Breast epithelium (tissue), 4 donors: ENCODE data around the gene MRAS. TPM values are rescaled to one million over a fixed set of nuclear protein-coding genes. Genes with fewer than 3 reads are reported as not detected.
"Not testable (repeated sequence)": the region's sequence is repeated elsewhere in the genome, so short reads cannot be mapped to it uniquely, and the experiment has no call there.

ENCODE experiments used
- DNase-seq, 2 donors: peaks; one replicate each; pipeline ENCODE4 v3.0.0-alpha.2; 2019; ENCODE audit warnings: low spot score in 2 of 2
- H3K27ac ChIP-seq, 2 donors: fragments of 200-600 bp; sonication (generic) in 1 of 2; one replicate each; pipeline ENCODE4 v1.5.1; 2016 to 2019; ENCODE audit warnings: mild to moderate bottlenecking in 1 of 2
- H3K27me3 ChIP-seq, 2 donors: fragments of 200-600 bp; sonication (generic) in 1 of 2; one replicate each; pipeline versions ENCODE4 v1.5.1 to v1.6.0; 2017 to 2019; ENCODE audit warnings: control low read depth in 1 of 2, mild to moderate bottlenecking in 1 of 2
- H3K36me3 ChIP-seq: fragments of 200-600 bp; one replicate; pipeline ENCODE4 v1.5.1; 2019
- H3K4me1 ChIP-seq, 2 donors: fragments of 200-600 bp; sonication (generic); one replicate each; pipeline ENCODE4 v1.5.1; 2016 to 2019; ENCODE audit warnings: control low read depth in 1 of 2
- H3K4me3 ChIP-seq, 3 donors: fragments of 200-600 bp; sonication (generic); 1 replicate in 2 of 3; 2 replicates in 1 of 3; pipeline ENCODE4 v1.5.1; 2016 to 2019; ENCODE audit warnings: mild to moderate bottlenecking in 3 of 3, moderate library complexity in 2 of 3
- H3K9me3 ChIP-seq, 2 donors: fragments of 200-600 bp; sonication (generic) in 1 of 2; one replicate each; pipeline ENCODE4 v1.5.1; 2016 to 2019; ENCODE audit warnings: control low read depth in 1 of 2
- CTCF ChIP-seq, 3 donors: fragments of 450-650 bp; IDR thresholded peaks; one replicate each; pipeline ENCODE4 v1.5.1; 2016 to 2017; ENCODE audit warnings: antibody characterized with exemption in 3 of 3, mild to moderate bottlenecking in 3 of 3, moderate library complexity in 3 of 3
- POLR2A ChIP-seq: fragments of 450-650 bp; IDR thresholded peaks from one replicate; pipeline ENCODE4 v1.6.1; 2016; ENCODE audit warnings: antibody characterized with exemption, mild to moderate bottlenecking, moderate library complexity
- POLR2AphosphoS5 ChIP-seq, 3 donors: sonication (generic); formaldehyde crosslinking; IDR thresholded peaks; one replicate each; pipeline ENCODE4 v1.6.1; 2017; ENCODE audit warnings: antibody characterized with exemption in 3 of 3
- intact Hi-C: fragments of 100-400 bp; cut with DNase I; formaldehyde crosslinking; loops from one replicate; pipeline ENCODE4 v1.15.1; 2023; ENCODE audit warnings: low total_unique reads
- total RNA-seq, 3 donors: library from RNA; depleted of rRNA; stranded (reverse); fragments of >200 nt; gene quantifications; one replicate each; pipeline ENCODE4 v1.1.0, GENCODE V29; 2016

MRAS gene
- total RNA-seq, 3 donors from 2014 or later: 39.0 to 157 (median 74.8) TPM

- no peaks in the 10 kb centered on the region for H3K27me3 ChIP-seq
- intact Hi-C loops: no loop called here
- no peak for DNase-seq
- TF ChIP-seq POLR2A (no peak), POLR2AphosphoS5 (IDR thresholded peaks at IDR 0.05) (no peak), CTCF (IDR thresholded peaks at IDR 0.05) (no peak)
- H3K27ac ChIP-seq: no peak overlapping the region
- H3K9me3 ChIP-seq: no peaks in the 10 kb centered on the region
- no peak overlapping the region for H3K4me3 ChIP-seq
- no peaks in the 10 kb centered on the region for H3K36me3 ChIP-seq
- H3K4me1 ChIP-seq: no peaks in the 10 kb centered on the region
Observed at GRCh38 chr3:138418601-138419206, 70.3 kb downstream of the MRAS start.

- intact Hi-C loops: no loop called here
- Histone ChIP-seq H3K4me1 (no peaks in the 10 kb centered on the region), H3K36me3 (no peaks in the 10 kb centered on the region), H3K9me3 (no peaks in the 10 kb centered on the region), H3K27ac (no peak overlapping the region), H3K4me3 (no peak overlapping the region), H3K27me3 (no peaks in the 10 kb centered on the region)
- no peak for DNase-seq
- TF ChIP-seq CTCF (IDR thresholded peaks at IDR 0.05) (no peak), POLR2AphosphoS5 (IDR thresholded peaks at IDR 0.05) (no peak), POLR2A (no peak)
Observed at GRCh38 chr3:138423316-138423715, 74.9 kb downstream of the MRAS start.

- no peaks in the 10 kb centered on the region for H3K36me3 ChIP-seq
- H3K27ac ChIP-seq: no peak overlapping the region
- intact Hi-C loops: no loop called here
- H3K4me1 ChIP-seq: no peaks in the 10 kb centered on the region
- no peaks in the 10 kb centered on the region for H3K27me3 ChIP-seq
- no peaks in the 10 kb centered on the region for H3K9me3 ChIP-seq
- TF ChIP-seq CTCF (IDR thresholded peaks at IDR 0.05): no peak
- TF ChIP-seq POLR2A: no peak
- no peak for TF ChIP-seq POLR2AphosphoS5 (IDR thresholded peaks at IDR 0.05)
- H3K4me3 ChIP-seq: no peak overlapping the region
- no peak for DNase-seq
Observed at GRCh38 chr3:138424323-138424722, 75.9 kb downstream of the MRAS start.

- no peaks in the 10 kb centered on the region for H3K4me1 ChIP-seq
- H3K27me3 ChIP-seq: peaks cover 0 to under 1% of the 10 kb centered on the region in 2 donors
- intact Hi-C loops: no loop called here
- DNase-seq: no peak
- no peaks in the 10 kb centered on the region for H3K9me3 ChIP-seq
- H3K4me3 ChIP-seq: no peak overlapping the region
- TF ChIP-seq CTCF (IDR thresholded peaks at IDR 0.05): no peak
- no peak for TF ChIP-seq POLR2AphosphoS5 (IDR thresholded peaks at IDR 0.05)
- TF ChIP-seq POLR2A: no peak
- no peaks in the 10 kb centered on the region for H3K36me3 ChIP-seq
- H3K27ac ChIP-seq: no peak overlapping the region
Observed at GRCh38 chr3:138426211-138426610, 77.8 kb downstream of the MRAS start.

GRCh38 chr3:138426754-138427153, 78.4 kb downstream of the MRAS start:
- H3K9me3 ChIP-seq, intact Hi-C loops, H3K36me3 ChIP-seq, H3K27me3 ChIP-seq, H3K4me1 ChIP-seq, DNase-seq, H3K4me3 ChIP-seq, H3K27ac ChIP-seq: not testable (repeated sequence)

GRCh38 chr3:138429665-138430064, 81.3 kb downstream of the MRAS start:
- no peak overlapping the region for H3K4me3 ChIP-seq
- no peaks in the 10 kb centered on the region for H3K9me3 ChIP-seq
- H3K27me3 ChIP-seq: peaks cover 0 to 7% of the 10 kb centered on the region in 2 donors
- H3K27ac ChIP-seq: no peak overlapping the region
- no peaks in the 10 kb centered on the region for H3K4me1 ChIP-seq
- no peak for DNase-seq
- intact Hi-C loops: no loop called here
- no peak for TF ChIP-seq POLR2A
- no peak for TF ChIP-seq CTCF (IDR thresholded peaks at IDR 0.05)
- TF ChIP-seq POLR2AphosphoS5 (IDR thresholded peaks at IDR 0.05): no peak
- H3K36me3 ChIP-seq: no peaks in the 10 kb centered on the region
